ENCODE results near the gene OBI1. TPM values are rescaled to one million over a fixed set of nuclear protein-coding genes. Genes with fewer than 3 reads are reported as not detected.

Gene OBI1
- total and polyA plus RNA-seq, 2 donors (not counting 1 experiment from before 2014, with no cell fraction given), result 10.2 to 11.4 TPM

- H3K27ac ChIP-seq (ENCODE audit: insufficient read depth, low read length), result no peak overlapping the region
- DNase-seq (ENCODE audit: low read depth in 2 of 2), result no peak
- H3K9me3 ChIP-seq (ENCODE audit: control insufficient read depth, insufficient read depth, low read depth, low read length), result no peaks in the 10 kb centered on the region
- peak; percentile 71 for TF ChIP-seq EZH2 (IDR thresholded peaks at IDR 0.05; ENCODE audit: low read length, missing control alignments)
- TF ChIP-seq CTCF (conservative IDR thresholded peaks at IDR 0.05 in 1 of 2, IDR thresholded peaks at IDR 0.05 in 1 of 2; ENCODE audit: low read depth in 1 of 2, low read length in 2 of 2), result no peak
- no peak overlapping the region for H2AFZ ChIP-seq (ENCODE audit: low read length)
- no peak overlapping the region for H3K9ac ChIP-seq (ENCODE audit: insufficient read depth, low read length)
- H3K36me3 ChIP-seq (ENCODE audit: control insufficient read depth, insufficient read depth, low read length), result no peaks in the 10 kb centered on the region
- peaks cover 88% of the 10 kb centered on the region for H3K27me3 ChIP-seq (ENCODE audit: control insufficient read depth, insufficient read depth, low read length)
- H3K4me2 ChIP-seq (ENCODE audit: extremely low read depth, insufficient read depth, low read length), result no peak overlapping the region
- peaks cover 8% of the 10 kb centered on the region for H3K4me1 ChIP-seq (ENCODE audit: control insufficient read depth, extremely low read depth, insufficient read depth, low read length)
- H4K20me1 ChIP-seq (ENCODE audit: control insufficient read depth, extremely low read depth, insufficient read depth, low read length), result no peaks in the 10 kb centered on the region
- H3K4me3 ChIP-seq (replicated peaks in 1 of 4; ENCODE audit: control extremely low read depth in 1 of 4, insufficient read depth in 1 of 4, low read depth in 3 of 4, low read length in 4 of 4), result no peak overlapping the region
- no peaks in the 10 kb centered on the region for H3K79me2 ChIP-seq (ENCODE audit: control insufficient read depth, insufficient read depth, low read length)
These were observed 52.2 kb downstream of the OBI1 start for GRCh38 chr13:78606471-78607408.

GRCh38 chr13:78604782-78605611, 54.0 kb downstream of the OBI1 start:
- Histone ChIP-seq H4K20me1 (ENCODE audit: control insufficient read depth, extremely low read depth, insufficient read depth, low read length) (no peaks in the 10 kb centered on the region), H3K79me2 (ENCODE audit: control insufficient read depth, insufficient read depth, low read length) (no peaks in the 10 kb centered on the region), H2AFZ (ENCODE audit: low read length) (no peak overlapping the region), H3K27me3 (ENCODE audit: control insufficient read depth, insufficient read depth, low read length) (peaks cover 91% of the 10 kb centered on the region), H3K4me1 (ENCODE audit: control insufficient read depth, extremely low read depth, insufficient read depth, low read length) (peaks cover 8% of the 10 kb centered on the region), H3K4me2 (ENCODE audit: extremely low read depth, insufficient read depth, low read length) (no peak overlapping the region), H3K9me3 (ENCODE audit: control insufficient read depth, insufficient read depth, low read depth, low read length) (no peaks in the 10 kb centered on the region), H3K27ac (ENCODE audit: insufficient read depth, low read length) (no peak overlapping the region), H3K4me3 (replicated peaks in 1 of 4; ENCODE audit: control extremely low read depth in 1 of 4, insufficient read depth in 1 of 4, low read depth in 3 of 4, low read length in 4 of 4) (no peak overlapping the region), H3K9ac (ENCODE audit: insufficient read depth, low read length) (no peak overlapping the region), H3K36me3 (ENCODE audit: control insufficient read depth, insufficient read depth, low read length) (no peaks in the 10 kb centered on the region)
- no peak for DNase-seq (ENCODE audit: low read depth in 2 of 2)
- no peak for TF ChIP-seq EZH2 (IDR thresholded peaks at IDR 0.05; ENCODE audit: low read length, missing control alignments)
- TF ChIP-seq CTCF (conservative IDR thresholded peaks at IDR 0.05 in 1 of 2, IDR thresholded peaks at IDR 0.05 in 1 of 2; ENCODE audit: low read depth in 1 of 2, low read length in 2 of 2), result no peak
